Hepatocyte (in vitro differentiated cells): ENCODE data around the gene FOXN4. TPM values are rescaled to one million over a fixed set of nuclear protein-coding genes. Genes with fewer than 3 reads are reported as not detected.
A peak's percentile ranks its signal among the peaks of the same experiment; 100 is the strongest.

ENCODE experiments used
- DNase-seq: peaks from one replicate; pipeline ENCODE4 v3.0.0-alpha.2; 2016; ENCODE audit warnings: low spot score
- H2AFZ ChIP-seq: fragments of 200-600 bp; sonication (generic); 2 replicates; pipeline ENCODE4 v1.6.0; 2016; ENCODE audit warnings: antibody characterized with exemption, mild to moderate bottlenecking
- H3K27ac ChIP-seq: fragments of 200-600 bp; sonication (generic); 2 replicates; pipeline ENCODE4 v1.5.1; 2016; ENCODE audit warnings: mild to moderate bottlenecking
- H3K27me3 ChIP-seq: fragments of 200-600 bp; sonication (generic); 2 replicates; pipeline ENCODE4 v1.6.1; 2016
- H3K36me3 ChIP-seq: fragments of 200-600 bp; sonication (generic); replicated peaks from 2 replicates; pipeline ENCODE4 v1.5.1; 2016; ENCODE audit warnings: low read depth; ENCODE audit not compliant: insufficient read depth
- H3K4me1 ChIP-seq: fragments of 200-600 bp; sonication (generic); 2 replicates; pipeline ENCODE4 v1.5.1; 2016; ENCODE audit warnings: mild to moderate bottlenecking, moderate library complexity; ENCODE audit not compliant: insufficient read depth
- H3K4me2 ChIP-seq: fragments of 200-600 bp; sonication (generic); 2 replicates; pipeline ENCODE4 v1.6.0; 2016
- H3K4me3 ChIP-seq: fragments of 200-600 bp; sonication (generic); 2 replicates; pipeline ENCODE4 v1.5.1; 2016; ENCODE audit warnings: mild to moderate bottlenecking
- H3K79me2 ChIP-seq: fragments of 200-600 bp; sonication (generic); 2 replicates; pipeline ENCODE4 v1.6.0; 2017; ENCODE audit warnings: mild to moderate bottlenecking
- H3K9me2 ChIP-seq: fragments of 200-600 bp; sonication (generic); replicated peaks from 2 replicates; pipeline ENCODE4 v1.6.0; 2017; ENCODE audit warnings: mild to moderate bottlenecking; ENCODE audit not compliant: insufficient read depth
- H3K9me3 ChIP-seq: fragments of 200-600 bp; sonication (generic); 2 replicates; pipeline ENCODE4 v1.5.1; 2016; ENCODE audit warnings: low read depth, mild to moderate bottlenecking
- H4K20me1 ChIP-seq: fragments of 200-600 bp; sonication (generic); 2 replicates; pipeline ENCODE4 v1.6.0; 2016; ENCODE audit warnings: mild to moderate bottlenecking; ENCODE audit not compliant: insufficient read depth, poor library complexity, severe bottlenecking
- EZH2 ChIP-seq: fragments of 200-600 bp; sonication (generic); IDR thresholded peaks from 2 replicates; pipeline ENCODE4 v1.6.1; 2016; ENCODE audit warnings: antibody characterized with exemption, mild to moderate bottlenecking, borderline replicate concordance
- EZH2phosphoT487 ChIP-seq: fragments of 200-600 bp; sonication (generic); IDR thresholded peaks from one replicate; pipeline ENCODE4 v1.6.1; 2018; ENCODE audit warnings: antibody characterized with exemption, mild to moderate bottlenecking, low read depth, moderate library complexity; ENCODE audit not compliant: unreplicated experiment, severe bottlenecking
- WGBS: methylation state at CpG from one replicate; pipeline ENCODE4 v1.1.6; 2016; ENCODE audit warnings: low lambda C conversion rate; ENCODE audit errors: missing lambda C conversion rate; 5-methylcytosine and 5-hydroxymethylcytosine counted together
- polyA plus RNA-seq: library from polyadenylated mRNA; unstranded; fragments of >200 nt; fragmentation: Nextera tagmentation; extraction: Ambion mirVana; gene quantifications from 2 replicates; pipeline ENCODE4 v1.2.1, GENCODE V29; 2016
- total RNA-seq: library from RNA; depleted of rRNA; stranded (reverse); fragments of >200 nt; gene quantifications from 2 replicates; pipeline ENCODE4 v1.2.3, GENCODE V29; 2014
- TF ChIP-seq, protein P1 (sequence below): fragments of 200-600 bp; sonication (generic); IDR thresholded peaks from 2 replicates; pipeline ENCODE4 v1.5.1; 2016; ENCODE audit warnings: antibody characterized with exemption, mild to moderate bottlenecking; ENCODE audit not compliant: poor library complexity

FOXN4 gene
- total and polyA plus RNA-seq, 2 experiments from 2014 or later: not detected

DNA sequence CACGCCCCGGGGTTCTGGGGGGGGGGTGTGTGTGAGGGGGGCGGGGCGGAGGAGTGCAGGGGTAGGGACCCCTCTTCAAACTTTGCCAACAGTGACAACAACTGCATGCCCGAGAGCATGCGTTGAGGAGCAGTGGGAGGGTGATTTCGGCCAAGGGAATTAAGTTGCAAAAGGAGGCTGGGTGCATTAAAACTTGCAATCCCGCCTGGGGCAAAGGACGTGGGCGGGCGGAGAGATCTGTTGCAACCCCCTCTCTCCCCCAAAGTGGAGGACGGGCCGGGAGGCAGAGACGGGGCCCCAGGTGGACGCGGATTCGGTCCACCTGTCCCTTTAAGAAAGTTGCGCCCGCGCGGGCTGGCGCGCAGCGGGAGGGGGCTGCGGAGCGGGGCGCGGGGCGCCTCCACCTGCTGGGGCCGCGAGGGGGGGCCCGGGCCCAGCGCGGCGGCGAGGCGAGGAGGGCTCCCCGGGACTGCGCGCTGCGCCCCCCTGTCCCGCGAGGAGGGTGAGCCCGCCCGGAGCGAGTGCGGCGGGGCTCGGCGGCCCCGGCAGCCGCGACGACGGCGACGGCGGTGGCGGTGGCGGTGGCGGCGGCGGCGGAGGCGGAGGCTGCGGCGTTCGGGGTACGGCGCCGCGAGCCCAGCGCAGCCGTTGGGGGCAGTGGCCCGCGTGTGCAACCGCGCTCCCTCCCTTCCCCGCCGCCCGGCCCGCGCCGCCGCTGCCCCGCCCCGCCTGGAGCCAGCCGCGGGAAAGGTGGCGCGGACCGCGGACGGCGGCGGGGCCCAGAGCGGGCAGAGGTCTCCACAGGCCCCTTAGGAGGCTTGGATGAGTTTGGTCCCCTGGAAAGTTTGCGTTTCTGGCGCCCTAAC, 530 bp upstream of the FOXN4 start:
- Histone ChIP-seq H3K9me2 (no peaks in the 10 kb centered on the region), H4K20me1 (no peaks in the 10 kb centered on the region), H3K36me3 (no peaks in the 10 kb centered on the region), H3K4me3 (peak overlapping the region; percentile 58), H2AFZ (peak overlapping the region; percentile 76), H3K4me2 (peak overlapping the region; percentile 98), H3K27ac (no peak overlapping the region), H3K9me3 (no peaks in the 10 kb centered on the region), H3K4me1 (peaks cover 9% of the 10 kb centered on the region), H3K79me2 (no peaks in the 10 kb centered on the region), H3K27me3 (peaks cover 64% of the 10 kb centered on the region)
- DNase-seq: peak; percentile 23
- WGBS: under 1% methylated on average over 25 of the region's 99 CpGs
- TF ChIP-seq, protein P1, sequence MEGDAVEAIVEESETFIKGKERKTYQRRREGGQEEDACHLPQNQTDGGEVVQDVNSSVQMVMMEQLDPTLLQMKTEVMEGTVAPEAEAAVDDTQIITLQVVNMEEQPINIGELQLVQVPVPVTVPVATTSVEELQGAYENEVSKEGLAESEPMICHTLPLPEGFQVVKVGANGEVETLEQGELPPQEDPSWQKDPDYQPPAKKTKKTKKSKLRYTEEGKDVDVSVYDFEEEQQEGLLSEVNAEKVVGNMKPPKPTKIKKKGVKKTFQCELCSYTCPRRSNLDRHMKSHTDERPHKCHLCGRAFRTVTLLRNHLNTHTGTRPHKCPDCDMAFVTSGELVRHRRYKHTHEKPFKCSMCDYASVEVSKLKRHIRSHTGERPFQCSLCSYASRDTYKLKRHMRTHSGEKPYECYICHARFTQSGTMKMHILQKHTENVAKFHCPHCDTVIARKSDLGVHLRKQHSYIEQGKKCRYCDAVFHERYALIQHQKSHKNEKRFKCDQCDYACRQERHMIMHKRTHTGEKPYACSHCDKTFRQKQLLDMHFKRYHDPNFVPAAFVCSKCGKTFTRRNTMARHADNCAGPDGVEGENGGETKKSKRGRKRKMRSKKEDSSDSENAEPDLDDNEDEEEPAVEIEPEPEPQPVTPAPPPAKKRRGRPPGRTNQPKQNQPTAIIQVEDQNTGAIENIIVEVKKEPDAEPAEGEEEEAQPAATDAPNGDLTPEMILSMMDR: no peak
- peak; percentile 63 for TF ChIP-seq EZH2

DNA sequence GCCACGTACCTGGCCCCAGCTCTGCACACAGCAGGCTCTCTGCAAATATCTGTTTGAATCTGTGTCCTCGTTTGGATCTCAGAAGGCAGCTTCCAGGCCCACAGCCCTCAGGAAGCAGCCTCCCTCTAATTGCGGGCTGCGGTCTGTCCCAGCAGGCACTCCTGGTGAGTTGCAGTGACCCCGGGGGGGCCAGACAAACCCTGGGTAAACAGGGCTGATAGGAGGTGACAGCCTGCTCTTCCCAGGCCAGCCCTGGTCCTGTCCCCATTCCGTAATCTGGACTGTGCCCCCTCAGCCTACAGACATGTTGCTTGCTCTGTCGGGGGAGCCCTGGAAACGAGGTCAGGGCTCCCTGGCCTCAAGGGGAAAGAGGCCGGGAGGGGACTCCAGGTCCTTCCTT, 2.0 kb downstream of the FOXN4 start:
- no peaks in the 10 kb centered on the region for H4K20me1 ChIP-seq
- no peak overlapping the region for H3K4me2 ChIP-seq
- H3K4me1 ChIP-seq: peaks cover 9% of the 10 kb centered on the region
- no peaks in the 10 kb centered on the region for H3K79me2 ChIP-seq
- no peak overlapping the region for H3K4me3 ChIP-seq
- H3K27ac ChIP-seq: no peak overlapping the region
- peaks cover 69% of the 10 kb centered on the region for H3K27me3 ChIP-seq
- WGBS: 40% methylated on average over 9 of the region's 9 CpGs
- no peak for TF ChIP-seq EZH2
- no peak for TF ChIP-seq EZH2phosphoT487
- TF ChIP-seq, protein P1: no peak
- no peaks in the 10 kb centered on the region for H3K9me3 ChIP-seq
- no peak overlapping the region for H2AFZ ChIP-seq
- DNase-seq: peak; percentile 20
- H3K9me2 ChIP-seq: no peaks in the 10 kb centered on the region
- H3K36me3 ChIP-seq: no peaks in the 10 kb centered on the region

DNA sequence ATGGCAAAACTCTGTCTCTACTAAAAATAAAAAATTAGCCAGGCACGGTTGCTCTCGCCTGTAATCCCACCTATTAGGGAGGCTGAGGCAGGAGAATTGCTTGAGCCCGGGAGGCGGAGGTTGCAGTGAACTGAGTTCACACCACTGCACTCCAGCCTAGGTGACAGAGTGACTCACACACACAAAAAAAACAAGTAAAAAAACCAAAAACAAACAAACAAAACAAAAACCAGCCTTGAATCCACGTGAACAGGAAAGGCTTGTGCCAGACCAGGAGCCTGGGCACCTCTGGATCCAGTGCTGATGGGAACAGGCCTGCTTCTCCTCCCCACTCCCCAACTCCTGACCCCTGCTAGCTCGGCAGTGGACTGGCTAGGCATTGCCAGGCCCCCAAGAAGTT, 3.5 kb downstream of the FOXN4 start:
- DNase-seq: no peak
- Histone ChIP-seq H2AFZ (no peak overlapping the region), H3K27ac (no peak overlapping the region), H3K9me3 (no peaks in the 10 kb centered on the region), H4K20me1 (no peaks in the 10 kb centered on the region), H3K4me3 (no peak overlapping the region), H3K4me1 (peaks cover 9% of the 10 kb centered on the region), H3K36me3 (no peaks in the 10 kb centered on the region), H3K9me2 (no peaks in the 10 kb centered on the region), H3K4me2 (no peak overlapping the region), H3K27me3 (peaks cover 57% of the 10 kb centered on the region), H3K79me2 (no peaks in the 10 kb centered on the region)
- 73% methylated on average over 6 of the region's 6 CpGs for WGBS
- TF ChIP-seq, protein P1: no peak
- no peak for TF ChIP-seq EZH2phosphoT487
- TF ChIP-seq EZH2: no peak
